ENCODE measurements around the gene ASF1A. TPM values are rescaled to one million over a fixed set of nuclear protein-coding genes. Genes with fewer than 3 reads are reported as not detected.

ASF1A gene
- total and polyA plus RNA-seq, 9 of the 15 experiments (the other 6 are each of a cell fraction or from before 2014, with no cell fraction given), result 31.5 to 45.3 (median 34.8) TPM

DNA sequence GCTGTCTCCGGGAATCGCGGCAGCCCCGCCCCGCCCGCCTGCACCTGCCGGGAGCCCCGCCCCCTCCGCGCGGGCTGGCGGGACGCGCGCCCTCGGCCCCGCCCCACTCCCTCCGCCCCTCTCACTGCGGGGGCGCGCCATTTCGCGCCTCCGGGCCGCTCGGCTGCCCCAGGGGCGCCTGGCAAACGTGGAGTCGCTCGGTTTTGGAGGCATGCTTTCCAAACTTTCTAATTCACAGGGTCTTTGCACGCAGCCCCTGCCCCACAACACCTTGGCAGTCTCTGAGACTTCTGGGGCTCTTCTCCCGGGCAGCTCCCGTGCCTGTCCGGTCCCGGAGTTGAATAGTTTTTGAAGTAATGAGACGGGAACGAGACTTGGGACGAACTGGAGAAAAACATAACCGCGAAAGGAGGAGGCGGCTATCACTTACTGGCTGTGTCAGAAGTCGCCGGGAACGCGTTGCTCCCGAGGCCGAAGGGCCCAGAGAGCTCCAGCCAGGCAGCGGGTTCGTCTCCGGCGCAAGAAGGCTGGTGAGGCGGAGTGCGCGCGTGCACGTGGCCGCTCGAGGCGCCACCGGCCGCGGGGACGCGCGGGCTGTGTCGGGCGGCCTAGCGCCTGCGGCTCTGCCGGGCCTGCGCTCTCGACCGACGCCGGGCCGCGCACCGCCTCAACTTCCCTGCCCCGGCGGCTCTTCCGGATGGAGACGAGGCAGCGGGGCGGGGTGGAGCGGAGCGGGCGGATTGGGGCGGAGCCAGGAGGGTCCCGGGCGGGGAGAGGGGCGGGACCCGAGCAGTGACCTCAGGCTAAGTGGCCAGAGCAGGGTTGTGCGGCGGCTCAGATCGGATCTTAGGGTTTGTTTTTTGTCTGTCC is 40.7 kb downstream of the ASF1A start, which contains the start of gene MCM9 (continued):
- TF ChIP-seq CBX2 (IDR thresholded peaks at IDR 0.05; ENCODE audit: insufficient read depth, low read length, poor library complexity, severe bottlenecking) (no peak), BDP1 (IDR thresholded peaks at IDR 0.05; ENCODE audit: insufficient read depth, insufficient read length) (no peak), RNF2 (IDR thresholded peaks at IDR 0.05) (no peak; the same call in 1 of the 2 replicates), EZH2 (IDR thresholded peaks at IDR 0.05; ENCODE audit: borderline replicate concordance, low read depth, low read length) (no peak), KAT8 (IDR thresholded peaks at IDR 0.05; ENCODE audit: low read depth) (0 out of 2 replicates have a peak, but pooled peaks have one; percentile 32), ZNF354B (CRISPR knock-in tag; IDR thresholded peaks at IDR 0.05) (no peak), RBM34 (IDR thresholded peaks at IDR 0.05; ENCODE audit: borderline replicate concordance, insufficient read depth, low read length) (no peak), ZNF57 (CRISPR knock-in tag; IDR thresholded peaks at IDR 0.05) (no peak), ZNF184 (CRISPR knock-in tag; IDR thresholded peaks at IDR 0.05) (no peak), HOXB6 (CRISPR knock-in tag; IDR thresholded peaks at IDR 0.05; ENCODE audit: borderline replicate concordance) (0 out of 2 replicates have a peak, but pooled peaks have one; percentile 19), DNMT1 (IDR thresholded peaks at IDR 0.05) (no peak), ZNF449 (CRISPR knock-in tag; IDR thresholded peaks at IDR 0.05) (no peak), NEUROD1 (IDR thresholded peaks at IDR 0.05; ENCODE audit: borderline replicate concordance, low read depth, low read length, partially characterized antibody) (no peak), PML (IDR thresholded peaks at IDR 0.05; ENCODE audit: low read length) (peak; percentile 90), ZNF282 (CRISPR knock-in tag; IDR thresholded peaks at IDR 0.05) (no peak), ADNP (tag; IDR thresholded peaks at IDR 0.05) (no peak), PCBP2 (IDR thresholded peaks at IDR 0.05; ENCODE audit: low read depth, low read length, poor library complexity, severe bottlenecking) (no peak), MYC (IDR thresholded peaks at IDR 0.05; ENCODE audit: low read depth, low read length) (peak; percentile 78), MYC (CRISPR knock-in tag; IDR thresholded peaks at IDR 0.05; ENCODE audit: borderline replicate concordance, low read depth) (peak; percentile 74; the same call in 1 of the 2 replicates), ZNF551 (CRISPR knock-in tag; IDR thresholded peaks at IDR 0.05) (no peak), ZFPM2 (CRISPR knock-in tag; IDR thresholded peaks at IDR 0.05) (0 out of 2 replicates have a peak, but pooled peaks have one; percentile 17), ZNF785 (CRISPR knock-in tag; IDR thresholded peaks at IDR 0.05) (no peak), XRCC4 (IDR thresholded peaks at IDR 0.05; ENCODE audit: extremely low read depth, insufficient read depth, insufficient read length) (no peak)
- TF ChIP-seq, protein P1, sequence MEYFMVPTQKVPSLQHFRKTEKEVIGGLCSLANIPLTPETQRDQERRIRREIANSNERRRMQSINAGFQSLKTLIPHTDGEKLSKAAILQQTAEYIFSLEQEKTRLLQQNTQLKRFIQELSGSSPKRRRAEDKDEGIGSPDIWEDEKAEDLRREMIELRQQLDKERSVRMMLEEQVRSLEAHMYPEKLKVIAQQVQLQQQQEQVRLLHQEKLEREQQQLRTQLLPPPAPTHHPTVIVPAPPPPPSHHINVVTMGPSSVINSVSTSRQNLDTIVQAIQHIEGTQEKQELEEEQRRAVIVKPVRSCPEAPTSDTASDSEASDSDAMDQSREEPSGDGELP (CRISPR knock-in tag; IDR thresholded peaks at IDR 0.05; ENCODE audit: borderline replicate concordance), result peak; percentile 50
